K562 (cell line): ENCODE data around the gene CELSR2. TPM values are rescaled to one million over a fixed set of nuclear protein-coding genes. Genes with fewer than 3 reads are reported as not detected.

ENCODE experiments used
- ARID2 ChIP-seq: fragments of 450-650 bp; IDR thresholded peaks from 2 replicates; pipeline ENCODE4 v1.6.1; 2017; ENCODE audit warnings: antibody characterized with exemption, mild to moderate bottlenecking
- BMI1 ChIP-seq: fragments of 150-350 bp; IDR thresholded peaks from 2 replicates; pipeline ENCODE4 v1.6.1; 2014; ENCODE audit warnings: low read length
- CBFB ChIP-seq: sonication (generic); formaldehyde crosslinking; IDR thresholded peaks from 2 replicates; pipeline ENCODE4 v1.4.0; 2020; ENCODE audit warnings: mild to moderate bottlenecking, missing genetic modification reagents
- CC2D1A ChIP-seq: fragments of 450-650 bp; IDR thresholded peaks from 2 replicates; pipeline ENCODE4 v1.6.1; 2017; ENCODE audit warnings: mild to moderate bottlenecking
- CGGBP1 ChIP-seq: fragments of 250-450 bp; sonication (Bioruptor Pico); IDR thresholded peaks from 2 replicates; pipeline ENCODE4 v1.9.0; 2021; ENCODE audit warnings: mild to moderate bottlenecking
- DIDO1 ChIP-seq: fragments of 450-650 bp; IDR thresholded peaks from 2 replicates; pipeline ENCODE4 v1.6.1; 2016; ENCODE audit warnings: low read depth, missing biosample characterization, missing genetic modification characterization
- ELF1 ChIP-seq: fragments of 200-800 bp; sonication (Bioruptor generic); IDR thresholded peaks from 2 replicates; pipeline ENCODE4 v1.6.1; 2016; ENCODE audit warnings: missing genetic modification characterization, missing compliant biosample characterization
- FOSL1 ChIP-seq: fragments of 200-800 bp; sonication (Bioruptor generic); conservative IDR thresholded peaks from 2 replicates; pipeline ENCODE4 v1.6.1; 2016; ENCODE audit warnings: missing genetic modification characterization, missing compliant biosample characterization
- HNRNPH1 ChIP-seq: fragments of 200-400 bp; formaldehyde crosslinking; optimal IDR thresholded peaks from 2 replicates; pipeline ENCODE3; 2017; ENCODE audit warnings: low read depth, mild to moderate bottlenecking, low read length, moderate library complexity
- MIER1 ChIP-seq: fragments of 450-650 bp; IDR thresholded peaks from 2 replicates; pipeline ENCODE4 v1.6.1; 2016; ENCODE audit warnings: antibody characterized with exemption, mild to moderate bottlenecking, low read depth
- MLLT1 ChIP-seq, 2 experiments: fragments of 450-650 bp; IDR thresholded peaks; 2 replicates each; pipeline ENCODE4 v1.6.1; 2016
- NFE2 ChIP-seq: IDR thresholded peaks from 2 replicates; pipeline ENCODE4 v1.6.1; 2014; ENCODE audit warnings: antibody characterized with exemption, low read depth
- NFIX ChIP-seq: fragments of 250-450 bp; sonication (Bioruptor Pico); IDR thresholded peaks from 2 replicates; pipeline ENCODE4 v1.4.0; 2020; ENCODE audit warnings: low read depth, mild to moderate bottlenecking, moderate library complexity
- PHF8 ChIP-seq: fragments of 200-600 bp; sonication (generic); IDR thresholded peaks from 2 replicates; pipeline ENCODE4 v1.6.1; 2012; ENCODE audit warnings: mixed run types, mild to moderate bottlenecking, inconsistent platforms, low read length, moderate library complexity, borderline replicate concordance
- POLR3G ChIP-seq: IDR thresholded peaks from 2 replicates; pipeline ENCODE4 v1.6.1; 2011; ENCODE audit not compliant: insufficient read length, insufficient replicate concordance; ENCODE audit errors: extremely low read depth
- PRMT5 ChIP-seq: sonication (generic); formaldehyde crosslinking; IDR thresholded peaks from 2 replicates; pipeline ENCODE4 v1.5.0; 2020; ENCODE audit warnings: missing genetic modification reagents
- RCOR1 ChIP-seq, 2 experiments: IDR thresholded peaks; 2 replicates each; pipeline ENCODE4 v1.6.1; 2012; ENCODE audit warnings: low read depth in 2 of 2, low read length in 2 of 2, borderline replicate concordance in 1 of 2, improper control_type of control experiment in 1 of 2
- SMARCA5 ChIP-seq: fragments of 450-650 bp; IDR thresholded peaks from 2 replicates; pipeline ENCODE4 v1.6.1; 2016
- TBP ChIP-seq: optimal IDR thresholded peaks from 2 replicates; pipeline ENCODE3; 2011; ENCODE audit warnings: low read depth, low read length, improper control_type of control experiment
- U2AF2 ChIP-seq: fragments of 200-400 bp; formaldehyde crosslinking; optimal IDR thresholded peaks from 2 replicates; pipeline ENCODE3; 2017; ENCODE audit warnings: low read depth, mild to moderate bottlenecking, low read length
- ZBTB5 ChIP-seq: fragments of 450-650 bp; IDR thresholded peaks from 2 replicates; pipeline ENCODE4 v1.6.1; 2017; ENCODE audit warnings: antibody characterized with exemption
- ZBTB8A ChIP-seq: fragments of 450-650 bp; IDR thresholded peaks from 2 replicates; pipeline ENCODE4 v1.6.1; 2018; ENCODE audit warnings: mild to moderate bottlenecking, moderate library complexity; ENCODE audit not compliant: partially characterized antibody
- ZKSCAN8 ChIP-seq: fragments of 200-800 bp; sonication (Bioruptor generic); IDR thresholded peaks from 2 replicates; pipeline ENCODE4 v1.6.1; 2016; ENCODE audit warnings: missing genetic modification characterization, missing compliant biosample characterization
- ZNF140 ChIP-seq: fragments of 250-450 bp; sonication (Bioruptor Pico); IDR thresholded peaks from 2 replicates; pipeline ENCODE4 v1.8.0; 2021; ENCODE audit warnings: moderate library complexity, mild to moderate bottlenecking, inconsistent platforms
- ZNF3 ChIP-seq: fragments of 250-450 bp; sonication (Bioruptor Pico); IDR thresholded peaks from 2 replicates; pipeline ENCODE4 v1.5.0; 2021; ENCODE audit warnings: mild to moderate bottlenecking, moderate library complexity
- ZNF354B ChIP-seq: fragments of 250-450 bp; sonication (Bioruptor Pico); IDR thresholded peaks from 2 replicates; pipeline ENCODE4 v1.4.0; 2020
- ZNF583 ChIP-seq: fragments of 250-450 bp; sonication (Bioruptor Pico); IDR thresholded peaks from 2 replicates; pipeline ENCODE4 v1.4.0; 2020
- polyA plus RNA-seq, 8 experiments: library from polyadenylated mRNA; depleted of rRNA in 4 of 8; stranded (reverse) in 5 of 8; unstranded in 3 of 8; fragments of >200 nt; fragmentation: Nextera tagmentation in 2 of 8; fragmentation: Illumina TruSeq in 1 of 8; extraction: Ambion mirVana in 2 of 8; extraction: Trizol in 1 of 8; gene quantifications; 2 replicates each; pipeline versions ENCODE4 v1.2.1 to v1.2.3, GENCODE V29; 2011 to 2014; ENCODE audit warnings: inconsistent platforms in 1 of 8, missing spikeins in 1 of 8
- total RNA-seq, 7 experiments: library from RNA; depleted of rRNA in 6 of 7; stranded (reverse); fragments of >200 nt in 6 of 7; fragmentation: Illumina TruSeq in 2 of 7; extraction: Trizol in 2 of 7; gene quantifications; 2 replicates each; pipeline versions ENCODE4 v1.2.1 to v1.2.3, GENCODE V29; 2011 to 2021; ENCODE audit warnings: low replicate concordance in 1 of 7
- TF ChIP-seq, protein P1 (sequence below): fragments of 200-800 bp; sonication (Bioruptor generic); IDR thresholded peaks from 2 replicates; pipeline ENCODE4 v1.6.1; 2017; ENCODE audit warnings: missing genetic modification characterization, missing compliant biosample characterization

CELSR2 gene
- total and polyA plus RNA-seq, 9 of the 15 experiments (the other 6 are each of a cell fraction or from before 2014, with no cell fraction given), result 0.31 to 21.9 (median 4.2) TPM

- TF ChIP-seq, protein P1, sequence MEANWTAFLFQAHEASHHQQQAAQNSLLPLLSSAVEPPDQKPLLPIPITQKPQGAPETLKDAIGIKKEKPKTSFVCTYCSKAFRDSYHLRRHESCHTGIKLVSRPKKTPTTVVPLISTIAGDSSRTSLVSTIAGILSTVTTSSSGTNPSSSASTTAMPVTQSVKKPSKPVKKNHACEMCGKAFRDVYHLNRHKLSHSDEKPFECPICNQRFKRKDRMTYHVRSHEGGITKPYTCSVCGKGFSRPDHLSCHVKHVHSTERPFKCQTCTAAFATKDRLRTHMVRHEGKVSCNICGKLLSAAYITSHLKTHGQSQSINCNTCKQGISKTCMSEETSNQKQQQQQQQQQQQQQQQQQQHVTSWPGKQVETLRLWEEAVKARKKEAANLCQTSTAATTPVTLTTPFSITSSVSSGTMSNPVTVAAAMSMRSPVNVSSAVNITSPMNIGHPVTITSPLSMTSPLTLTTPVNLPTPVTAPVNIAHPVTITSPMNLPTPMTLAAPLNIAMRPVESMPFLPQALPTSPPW (CRISPR knock-in tag), result no peak
- TF ChIP-seq MLLT1 (IDR thresholded peaks at IDR 0.05), result 0 out of 4 replicates have a peak, but pooled peaks of 1 of the 2 experiments have one; percentile 7
- no peak for TF ChIP-seq BMI1
- TF ChIP-seq TBP, result no peak
- no peak for TF ChIP-seq U2AF2
- TF ChIP-seq NFE2, result peak; percentile 91
- TF ChIP-seq CC2D1A, result peak; percentile 81
- TF ChIP-seq MIER1, result no peak
- TF ChIP-seq ARID2, result peak; percentile 66; the same call in 1 of the 2 replicates
- no peak for TF ChIP-seq ZBTB8A
- TF ChIP-seq PHF8, result no peak
- no peak for TF ChIP-seq CGGBP1 (CRISPR knock-in tag)
- no peak for TF ChIP-seq PRMT5 (CRISPR knock-in tag)
- TF ChIP-seq DIDO1 (tag), result no peak
- no peak for TF ChIP-seq NFIX (CRISPR knock-in tag)
- no peak for TF ChIP-seq ZNF140
- TF ChIP-seq SMARCA5, result no peak
- no peak for TF ChIP-seq ELF1 (tag)
- peak; percentile 69 for TF ChIP-seq FOSL1 (tag)
- TF ChIP-seq POLR3G, result no peak
- no peak for TF ChIP-seq ZBTB5
- TF ChIP-seq ZNF583 (CRISPR knock-in tag), result no peak
- TF ChIP-seq HNRNPH1, result no peak
- no peak for TF ChIP-seq ZNF354B (CRISPR knock-in tag)
- no peak for TF ChIP-seq CBFB (CRISPR knock-in tag)
- no peak for TF ChIP-seq ZNF3 (CRISPR knock-in tag)
- TF ChIP-seq RCOR1 (IDR thresholded peaks at IDR 0.05; ENCODE audit: borderline replicate concordance in 1 of 2, low read depth in 2 of 2, low read length in 2 of 2), result no peak; a peak in 1 of 4 replicates
- no peak for TF ChIP-seq ZKSCAN8 (CRISPR knock-in tag)
Measured at GRCh38 chr1:109201123-109201703, 48.1 kb upstream of the CELSR2 start (continued).
